ENCODE data around the gene PRKD3.

- no peak for TF ChIP-seq POLR2AphosphoS5 (IDR thresholded peaks at IDR 0.05; ENCODE audit: low read depth)
- no peak for TF ChIP-seq REST (IDR thresholded peaks at IDR 0.05; ENCODE audit: insufficient replicate concordance, low read depth)
- no peak for TF ChIP-seq CTCF (IDR thresholded peaks at IDR 0.05; ENCODE audit: insufficient read depth, low read length)
- TF ChIP-seq GABPA (IDR thresholded peaks at IDR 0.05; ENCODE audit: low read depth), result no peak
Observed at GRCh38 chr2:37357069-37357468, 32.4 kb upstream of the PRKD3 start.

Measured in HL-60 (cell line).